H1 (cell line): ENCODE results near the gene HERC5. TPM values are rescaled to one million over a fixed set of nuclear protein-coding genes. Genes with fewer than 3 reads are reported as not detected.

Experiments
- CTCF ChIA-PET: fragments of 300-600 bp; sonication (Branson Sonifier 250); formaldehyde crosslinking; loops from one replicate; lab custom pipeline; 2021; ENCODE audit not compliant: partially characterized antibody; lab: Charles Lee
- POLR2A ChIA-PET: fragments of 300-600 bp; sonication (Branson Sonifier 250); formaldehyde crosslinking; loops from one replicate; lab custom pipeline; 2021; ENCODE audit warnings: inconsistent platforms; ENCODE audit not compliant: partially characterized antibody; lab: Charles Lee
- DNase-seq, 2 experiments: peaks; one replicate each; pipeline versions ENCODE4 v3.0.0 to v3.0.0-alpha.2; 2010 to 2022; ENCODE audit warnings: low spot score in 2 of 2, low read depth in 1 of 2, mixed read lengths in 1 of 2
- FAIRE-seq: peaks from 2 replicates; lab custom pipeline; 2011; peaks lifted over from hg19 to GRCh38; lab: Jason Lieb, UNC
- H2AFZ ChIP-seq: 2 replicates; pipeline ENCODE4 v1.8.1; 2012; ENCODE audit warnings: low read length, inconsistent platforms
- H2AK5ac ChIP-seq: 2 replicates; pipeline ENCODE4 v1.6.1; 2013; ENCODE audit warnings: low read depth, low read length
- H2BK120ac ChIP-seq: replicated peaks from 2 replicates; pipeline ENCODE3; 2013; ENCODE audit warnings: low read depth, low read length, inconsistent platforms
- H2BK12ac ChIP-seq: 2 replicates; pipeline ENCODE4 v1.6.1; 2013; ENCODE audit warnings: low read depth, low read length
- H2BK15ac ChIP-seq: 2 replicates; pipeline ENCODE4 v1.6.1; 2013; ENCODE audit warnings: low read length
- H2BK20ac ChIP-seq: 2 replicates; pipeline ENCODE4 v1.6.1; 2013; ENCODE audit warnings: low read length
- H2BK5ac ChIP-seq: 2 replicates; pipeline ENCODE4 v1.6.1; 2013; ENCODE audit warnings: low read depth, low read length
- H3K14ac ChIP-seq: 2 replicates; pipeline ENCODE4 v1.6.1; 2013; ENCODE audit warnings: inconsistent platforms; ENCODE audit not compliant: insufficient read length
- H3K18ac ChIP-seq: 2 replicates; pipeline ENCODE4 v1.6.1; 2013; ENCODE audit warnings: low read length; ENCODE audit errors: extremely low read depth
- H3K23ac ChIP-seq: 2 replicates; pipeline ENCODE4 v1.6.1; 2013; ENCODE audit warnings: inconsistent platforms; ENCODE audit not compliant: insufficient read length
- H3K23me2 ChIP-seq: 2 replicates; pipeline ENCODE4 v1.6.1; 2013; ENCODE audit warnings: low read depth, low read length
- H3K27ac ChIP-seq: 2 replicates; pipeline ENCODE4 v1.6.1; 2011; ENCODE audit warnings: low read depth, low read length, inconsistent platforms
- H3K27me3 ChIP-seq, 4 experiments: replicated peaks in 1 of 4; 1 replicate in 1 of 4; 2 replicates in 3 of 4; pipeline versions ENCODE4 v1.6.1 to v1.8.1; 2011 to 2013; ENCODE audit warnings: low read length in 3 of 4, mild to moderate bottlenecking in 3 of 4, inconsistent platforms in 2 of 4, mixed read lengths in 2 of 4, moderate library complexity in 1 of 4; ENCODE audit not compliant: control insufficient read depth in 3 of 4, insufficient read depth in 3 of 4; ENCODE audit errors: extremely low read depth in 1 of 4
- H3K36me3 ChIP-seq, 4 experiments: 2 replicates each; pipeline versions ENCODE4 v1.6.1 to v1.8.1; 2011 to 2013; ENCODE audit warnings: mild to moderate bottlenecking in 4 of 4, low read length in 3 of 4, moderate library complexity in 2 of 4, control low read depth in 1 of 4, inconsistent platforms in 1 of 4; ENCODE audit not compliant: insufficient read depth in 4 of 4, control insufficient read depth in 2 of 4
- H3K4ac ChIP-seq: replicated peaks from 2 replicates; pipeline ENCODE3; 2013; ENCODE audit warnings: low read length, low read depth, mixed read lengths, inconsistent platforms; ENCODE audit not compliant: insufficient read length
- H3K4me1 ChIP-seq, 4 experiments: replicated peaks in 1 of 4; 1 replicate in 1 of 4; 2 replicates in 3 of 4; pipeline versions ENCODE4 v1.6.1 to v1.8.1; 2011 to 2013; ENCODE audit warnings: low read length in 3 of 4, inconsistent platforms in 2 of 4, mixed read lengths in 1 of 4; ENCODE audit not compliant: insufficient read depth in 4 of 4, control insufficient read depth in 3 of 4
- H3K4me2 ChIP-seq, 2 experiments: 2 replicates each; pipeline versions ENCODE4 v1.6.1 to v1.8.1; 2011 to 2013; ENCODE audit warnings: low read depth in 2 of 2, low read length in 2 of 2, control low read depth in 1 of 2, inconsistent platforms in 1 of 2, mild to moderate bottlenecking in 1 of 2; ENCODE audit not compliant: insufficient read depth in 1 of 2
- H3K4me3 ChIP-seq, 4 experiments: fragments of 200-600, 300-600 bp in 1 of 4; sonication (generic), shearing (Covaris generic), sonication (Bioruptor Twin) in 1 of 4; 2 replicates each; pipeline versions ENCODE4 v1.5.1 to v1.8.1; 2011 to 2016; ENCODE audit warnings: low read length in 4 of 4, low read depth in 3 of 4, control low read depth in 2 of 4, inconsistent platforms in 2 of 4, mild to moderate bottlenecking in 2 of 4, mixed read lengths in 1 of 4, moderate library complexity in 1 of 4; ENCODE audit not compliant: insufficient read depth in 2 of 4; ENCODE audit errors: extremely low read depth in 1 of 4
- H3K56ac ChIP-seq: replicated peaks from 2 replicates; pipeline ENCODE3; 2013; ENCODE audit warnings: low read depth, mild to moderate bottlenecking, mixed read lengths, low read length, inconsistent platforms; ENCODE audit not compliant: insufficient read length
- H3K79me1 ChIP-seq: 2 replicates; pipeline ENCODE4 v1.6.1; 2013; ENCODE audit warnings: low read depth, low read length, control low read depth
- H3K79me2 ChIP-seq, 2 experiments: 2 replicates each; pipeline versions ENCODE4 v1.6.1 to v1.8.1; 2012 to 2013; ENCODE audit warnings: low read length in 2 of 2, mild to moderate bottlenecking in 2 of 2, inconsistent platforms in 1 of 2; ENCODE audit not compliant: insufficient read depth in 2 of 2, control insufficient read depth in 1 of 2
- H3K9ac ChIP-seq, 4 experiments: replicated peaks in 1 of 4; 1 replicate in 1 of 4; 2 replicates in 3 of 4; pipeline versions ENCODE4 v1.6.1 to v1.8.1; 2011 to 2013; ENCODE audit warnings: low read depth in 3 of 4, low read length in 3 of 4, control low read depth in 2 of 4, mild to moderate bottlenecking in 2 of 4, moderate library complexity in 2 of 4, inconsistent platforms in 1 of 4; ENCODE audit errors: extremely low read depth in 1 of 4
- H3K9me3 ChIP-seq, 2 experiments: 2 replicates each; pipeline versions ENCODE4 v1.6.1 to v1.8.1; 2012 to 2013; ENCODE audit warnings: mild to moderate bottlenecking in 2 of 2, moderate library complexity in 2 of 2, control low read depth in 1 of 2, inconsistent platforms in 1 of 2, low read depth in 1 of 2, low read length in 1 of 2, mixed read lengths in 1 of 2; ENCODE audit not compliant: insufficient read depth in 2 of 2
- H4K20me1 ChIP-seq, 2 experiments: replicated peaks in 1 of 2; 2 replicates each; pipeline versions ENCODE3 to v1.8.1; 2011 to 2013; ENCODE audit warnings: inconsistent platforms in 2 of 2, low read length in 2 of 2, mild to moderate bottlenecking in 1 of 2; ENCODE audit not compliant: insufficient read depth in 2 of 2, control insufficient read depth in 1 of 2
- H4K5ac ChIP-seq: 2 replicates; pipeline ENCODE4 v1.6.1; 2013; ENCODE audit warnings: low read length, low read depth, mixed read lengths, inconsistent platforms; ENCODE audit not compliant: insufficient read length
- H4K8ac ChIP-seq: 2 replicates; pipeline ENCODE4 v1.8.0; 2013; ENCODE audit warnings: mild to moderate bottlenecking, moderate library complexity, low read length, inconsistent platforms; ENCODE audit not compliant: insufficient read depth; ENCODE audit errors: extremely low read depth
- H4K91ac ChIP-seq: replicated peaks from 2 replicates; pipeline ENCODE3; 2013; ENCODE audit warnings: low read length, mixed read lengths, inconsistent platforms; ENCODE audit not compliant: insufficient read length
- CEBPB ChIP-seq: IDR thresholded peaks from 2 replicates; pipeline ENCODE4 v1.6.1; 2012; ENCODE audit warnings: low read depth, low read length
- CHD2 ChIP-seq: IDR thresholded peaks from 2 replicates; pipeline ENCODE4 v1.6.1; 2012; ENCODE audit warnings: low read length, improper control_type of control experiment
- CTBP2 ChIP-seq: IDR thresholded peaks from 2 replicates; pipeline ENCODE4 v1.7.0; 2011; ENCODE audit warnings: borderline replicate concordance, mild to moderate bottlenecking, moderate library complexity, mixed read lengths, low read length; ENCODE audit not compliant: insufficient read depth, insufficient read length
- EP300 ChIP-seq, 2 experiments: IDR thresholded peaks; 1 replicate in 1 of 2; 2 replicates in 1 of 2; pipeline ENCODE4 v1.6.1; 2011 to 2012; ENCODE audit warnings: low read depth in 2 of 2, low read length in 2 of 2, mild to moderate bottlenecking in 2 of 2, borderline replicate concordance in 1 of 2, inconsistent platforms in 1 of 2, moderate library complexity in 1 of 2
- FOSL1 ChIP-seq: IDR thresholded peaks from 2 replicates; pipeline ENCODE4 v1.6.1; 2011; ENCODE audit warnings: mild to moderate bottlenecking, low read depth, low read length, moderate library complexity; ENCODE audit not compliant: insufficient read depth
- HDAC6 ChIP-seq: IDR thresholded peaks from one replicate; pipeline ENCODE4 v1.7.1; 2012; ENCODE audit warnings: low read depth, mild to moderate bottlenecking, inconsistent platforms, low read length, moderate library complexity
- NANOG ChIP-seq: IDR thresholded peaks from 2 replicates; pipeline ENCODE4 v1.6.1; 2011; ENCODE audit warnings: low read length, low read depth, mild to moderate bottlenecking, inconsistent platforms; ENCODE audit not compliant: insufficient read depth, poor library complexity, severe bottlenecking
- POU5F1 ChIP-seq: IDR thresholded peaks from 2 replicates; pipeline ENCODE4 v1.6.1; 2011; ENCODE audit warnings: low read depth, mild to moderate bottlenecking, low read length, moderate library complexity
- SRF ChIP-seq: IDR thresholded peaks from 2 replicates; pipeline ENCODE4 v1.6.1; 2011; ENCODE audit warnings: mild to moderate bottlenecking, low read depth, low read length, moderate library complexity
- TEAD4 ChIP-seq: IDR thresholded peaks from 2 replicates; pipeline ENCODE4 v1.6.1; 2012; ENCODE audit warnings: low read depth, low read length, inconsistent platforms, mixed read lengths
- ZNF274 ChIP-seq: IDR thresholded peaks from 2 replicates; pipeline ENCODE4 v1.7.0; 2012; ENCODE audit warnings: low read length, borderline replicate concordance; ENCODE audit errors: extremely low read depth
- WGBS, 2 experiments: shearing (Covaris generic) in 1 of 2; methylation state at CpG; one replicate each; pipeline versions ENCODE4 v1.1.6 to v1.1.7; 2013 to 2015; ENCODE audit warnings: low lambda C conversion rate in 2 of 2, mixed read lengths in 2 of 2, inconsistent platforms in 1 of 2, low coverage in 1 of 2, missing lambda C conversion rate in 1 of 2; ENCODE audit not compliant: insufficient replicate concordance in 2 of 2, insufficient coverage in 1 of 2, insufficient read length in 1 of 2; ENCODE audit errors: extremely low coverage in 1 of 2, missing lambda C conversion rate in 1 of 2; 5-methylcytosine and 5-hydroxymethylcytosine counted together
- polyA plus RNA-seq, 7 experiments: library from polyadenylated mRNA; depleted of rRNA in 3 of 7; stranded (reverse) in 5 of 7; unstranded in 2 of 7; fragments of >200 nt in 5 of 7; fragments of 200-250 nt in 2 of 7; gene quantifications; 1 replicate in 5 of 7; 2 replicates in 1 of 7; 4 replicates in 1 of 7; pipeline versions ENCODE4 v1.2.1 to v1.2.3, GENCODE V29; 2011 to 2013; ENCODE audit warnings: missing spikeins in 2 of 7, mixed read lengths in 2 of 7
- total RNA-seq: library from RNA; stranded (reverse); fragmentation: NEBNext Ultra II Directional; extraction: Animal tissue kit (Norgen Biotek cat#: 25700); gene quantifications from 2 replicates; pipeline ENCODE4 v1.2.1, GENCODE V29; 2021

The HERC5 gene
- total and polyA plus RNA-seq, 2 of the 8 experiments (the other 6 are each of a cell fraction or from before 2014, with no cell fraction given) = 6.6 to 20.7 TPM

GRCh38 chr4:88447371-88448095 is 9.4 kb upstream of the HERC5 start:
- Histone ChIP-seq H3K36me3 (peaks cover 0 to 2% (median 2%) of the 10 kb centered on the region in 4 experiments; a peak in 2 of 8 replicates), H3K23me2 (no peaks in the 10 kb centered on the region), H4K91ac (no peak overlapping the region), H4K20me1 (no peaks in the 10 kb centered on the region), H2BK20ac (no peak overlapping the region), H2BK120ac (no peak overlapping the region), H2BK15ac (no peak overlapping the region), H3K23ac (no peak overlapping the region), H4K8ac (no peak overlapping the region), H3K9me3 (peaks cover 3 to 5% of the 10 kb centered on the region in 2 experiments; a peak in 3 of 4 replicates), H3K14ac (no peak overlapping the region), H2BK12ac (no peak overlapping the region), H3K27ac (no peak overlapping the region), H3K56ac (no peak overlapping the region), H4K5ac (no peak overlapping the region), H3K18ac (no peak overlapping the region), H3K4me1 (peaks cover 0 to 5% (median 4%) of the 10 kb centered on the region in 4 experiments; a peak in 4 of 7 replicates), H3K27me3 (no peaks in the 10 kb centered on the region), H3K4me2 (no peak overlapping the region), H2BK5ac (no peak overlapping the region), H2AFZ (no peak overlapping the region), H3K4ac (no peak overlapping the region), H3K9ac (no peak overlapping the region), H3K79me1 (no peaks in the 10 kb centered on the region), H3K79me2 (no peaks in the 10 kb centered on the region), H3K4me3 (no peak overlapping the region), H2AK5ac (no peak overlapping the region)
- no peak for DNase-seq
- FAIRE-seq = no peak
- 92% methylated on average over 5 of the region's 5 CpGs; no CpG with 5 or more reads in 1 of the 2 experiments for WGBS, 2 experiments
- CTCF ChIA-PET = interaction anchor here (1.2 to 4.1 kb wide), 3 partner anchors 8 to 184 kb away, joined by 3 to 17 read pairs (median 8); partner anchors contain the start of gene HERC5
- POLR2A ChIA-PET = interaction anchor here (1.1 kb wide), 1 partner anchor 10 kb away, joined by 3 read pairs; the partner anchor contains the start of gene HERC5
- TF ChIP-seq POU5F1 (no peak), CHD2 (no peak), FOSL1 (no peak), SRF (no peak), CTBP2 (no peak), EP300 (IDR thresholded peaks at IDR 0.05; ENCODE audit: borderline replicate concordance in 1 of 2, low read depth in 2 of 2, low read length in 2 of 2) (no peak), ZNF274 (no peak), HDAC6 (no peak), NANOG (no peak), TEAD4 (no peak), CEBPB (no peak)
